ENCODE results near the gene TCN2. TPM values are rescaled to one million over a fixed set of nuclear protein-coding genes. Genes with fewer than 3 reads are reported as not detected.

The TCN2 gene
- total RNA-seq, 2 experiments from 2014 or later, result 3.8 TPM; not detected in 1

DNA sequence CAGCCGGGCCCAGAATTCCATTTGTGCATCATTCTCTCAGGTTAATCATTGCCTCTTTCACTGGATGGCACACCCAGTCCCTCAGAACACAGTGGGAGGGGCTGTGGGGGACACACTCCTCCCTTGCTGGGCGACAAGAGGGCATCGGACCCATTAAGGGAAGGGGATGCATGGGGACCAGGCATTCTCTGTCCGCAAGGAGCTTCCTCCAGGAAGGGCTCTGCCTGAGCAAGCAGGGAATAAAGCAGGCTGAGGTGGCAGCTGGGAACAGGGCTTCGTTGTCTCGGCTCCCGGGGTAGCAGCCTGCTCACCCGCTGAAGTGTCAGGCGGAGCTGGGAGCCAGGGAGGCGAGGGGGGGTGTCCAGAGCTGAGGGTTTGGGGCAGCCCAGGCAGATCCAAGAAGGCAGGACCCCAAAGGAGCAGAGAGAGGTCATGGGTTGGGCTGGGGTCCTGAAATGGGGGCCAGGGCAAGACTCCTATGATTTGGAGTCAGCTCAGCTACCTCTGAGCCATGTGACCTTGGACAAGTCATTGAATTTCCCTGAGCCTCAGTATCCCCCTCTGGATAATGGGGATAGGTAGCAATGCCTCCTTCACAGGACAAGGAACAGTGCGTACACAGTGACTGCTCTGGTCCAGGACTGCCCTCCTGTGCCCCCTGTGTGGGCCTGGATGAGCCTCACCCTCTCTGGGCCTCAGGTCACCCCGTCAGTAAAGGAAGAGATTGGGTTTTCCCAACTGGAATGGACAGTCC, 34.0 kb upstream of the TCN2 start:
- CTCF ChIA-PET (ENCODE audit: unreplicated experiment), result no interaction called here
- H4K20me1 ChIP-seq (ENCODE audit: insufficient read depth, low read length), result no peaks in the 10 kb centered on the region; the same call in 1 of the 2 replicates
- H3K9me3 ChIP-seq (ENCODE audit: low read length), result no peaks in the 10 kb centered on the region
- intact Hi-C loops (cut with micrococcal nuclease; ENCODE audit: unreplicated experiment), result no loop called here
- H3K4me1 ChIP-seq (ENCODE audit: insufficient read depth, low read length, poor library complexity, severe bottlenecking), result no peaks in the 10 kb centered on the region
- H3K9me2 ChIP-seq (ENCODE audit: insufficient read depth, low read length), result no peaks in the 10 kb centered on the region
- no peak overlapping the region for H3K4me3 ChIP-seq (ENCODE audit: low read depth, low read length, poor library complexity, severe bottlenecking)
- no peaks in the 10 kb centered on the region for H3K79me2 ChIP-seq (ENCODE audit: insufficient read depth, low read depth, low read length)
- no peak overlapping the region for H3K4me2 ChIP-seq (ENCODE audit: low read length)
- POLR2A ChIA-PET, result no interaction called here
- H3K36me3 ChIP-seq (ENCODE audit: insufficient read depth, low read length), result peaks cover 28% of the 10 kb centered on the region
- DNase-seq (ENCODE audit: low spot score), result no peak
- no peak overlapping the region for H3K27ac ChIP-seq (ENCODE audit: low read depth, low read length, poor library complexity, severe bottlenecking)
- TF ChIP-seq, protein P1, sequence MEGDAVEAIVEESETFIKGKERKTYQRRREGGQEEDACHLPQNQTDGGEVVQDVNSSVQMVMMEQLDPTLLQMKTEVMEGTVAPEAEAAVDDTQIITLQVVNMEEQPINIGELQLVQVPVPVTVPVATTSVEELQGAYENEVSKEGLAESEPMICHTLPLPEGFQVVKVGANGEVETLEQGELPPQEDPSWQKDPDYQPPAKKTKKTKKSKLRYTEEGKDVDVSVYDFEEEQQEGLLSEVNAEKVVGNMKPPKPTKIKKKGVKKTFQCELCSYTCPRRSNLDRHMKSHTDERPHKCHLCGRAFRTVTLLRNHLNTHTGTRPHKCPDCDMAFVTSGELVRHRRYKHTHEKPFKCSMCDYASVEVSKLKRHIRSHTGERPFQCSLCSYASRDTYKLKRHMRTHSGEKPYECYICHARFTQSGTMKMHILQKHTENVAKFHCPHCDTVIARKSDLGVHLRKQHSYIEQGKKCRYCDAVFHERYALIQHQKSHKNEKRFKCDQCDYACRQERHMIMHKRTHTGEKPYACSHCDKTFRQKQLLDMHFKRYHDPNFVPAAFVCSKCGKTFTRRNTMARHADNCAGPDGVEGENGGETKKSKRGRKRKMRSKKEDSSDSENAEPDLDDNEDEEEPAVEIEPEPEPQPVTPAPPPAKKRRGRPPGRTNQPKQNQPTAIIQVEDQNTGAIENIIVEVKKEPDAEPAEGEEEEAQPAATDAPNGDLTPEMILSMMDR (conservative IDR thresholded peaks at IDR 0.05; ENCODE audit: low read length), result no peak
- no peak for TF ChIP-seq EZH2phosphoT487 (IDR thresholded peaks at IDR 0.05; ENCODE audit: borderline replicate concordance, low read depth, low read length)
- no peak overlapping the region for H2AFZ ChIP-seq (ENCODE audit: low read length)
- BruUV-seq (replicated peaks), result no TSS peak

DNA sequence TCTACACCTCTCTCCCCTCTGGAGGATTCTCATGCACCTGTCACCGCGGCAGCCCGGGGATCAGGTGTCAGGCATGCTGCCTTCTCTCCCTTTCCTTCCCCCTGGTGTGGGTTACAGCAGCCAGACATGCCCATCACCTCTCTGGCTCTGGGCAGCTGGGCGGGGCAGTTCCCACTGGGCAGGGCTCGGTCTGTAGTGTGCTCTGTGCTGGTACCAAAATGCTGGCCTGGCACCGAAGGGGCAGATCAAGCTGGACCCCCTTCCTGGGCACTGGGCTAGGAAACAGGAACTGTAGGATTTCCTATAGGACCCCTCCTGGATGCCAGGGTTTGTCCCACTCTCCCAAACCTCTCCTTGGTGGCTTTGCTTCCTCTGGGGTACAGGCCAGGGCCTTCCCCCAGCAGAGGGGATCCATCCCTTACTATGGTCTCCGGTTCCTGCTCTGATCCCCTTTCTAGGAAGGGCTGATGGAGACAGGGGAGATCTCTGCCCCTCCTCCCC, 33.3 kb upstream of the TCN2 start:
- H3K27ac ChIP-seq (ENCODE audit: low read depth, low read length, poor library complexity, severe bottlenecking), result no peak overlapping the region
- H3K4me3 ChIP-seq (ENCODE audit: low read depth, low read length, poor library complexity, severe bottlenecking), result no peak overlapping the region
- no peak for DNase-seq (ENCODE audit: low spot score)
- no peaks in the 10 kb centered on the region; the same call in 1 of the 2 replicates for H4K20me1 ChIP-seq (ENCODE audit: insufficient read depth, low read length)
- H3K36me3 ChIP-seq (ENCODE audit: insufficient read depth, low read length), result peaks cover 34% of the 10 kb centered on the region
- TF ChIP-seq EZH2phosphoT487 (IDR thresholded peaks at IDR 0.05; ENCODE audit: borderline replicate concordance, low read depth, low read length), result no peak
- TF ChIP-seq, protein P1 (conservative IDR thresholded peaks at IDR 0.05; ENCODE audit: low read length), result no peak
- no peaks in the 10 kb centered on the region for H3K79me2 ChIP-seq (ENCODE audit: insufficient read depth, low read depth, low read length)
- intact Hi-C loops (cut with micrococcal nuclease; ENCODE audit: unreplicated experiment), result no loop called here
- H2AFZ ChIP-seq (ENCODE audit: low read length), result no peak overlapping the region
- no peaks in the 10 kb centered on the region for H3K4me1 ChIP-seq (ENCODE audit: insufficient read depth, low read length, poor library complexity, severe bottlenecking)
- BruUV-seq (replicated peaks), result no TSS peak
- H3K9me3 ChIP-seq (ENCODE audit: low read length), result no peaks in the 10 kb centered on the region
- POLR2A ChIA-PET, result no interaction called here
- H3K9me2 ChIP-seq (ENCODE audit: insufficient read depth, low read length), result no peaks in the 10 kb centered on the region
- CTCF ChIA-PET (ENCODE audit: unreplicated experiment), result no interaction called here
- H3K4me2 ChIP-seq (ENCODE audit: low read length), result no peak overlapping the region
